Measurements from ENCODE around the gene TDO2. TPM values are rescaled to one million over a fixed set of nuclear protein-coding genes. Genes with fewer than 3 reads are reported as not detected.

The TDO2 gene
- total and polyA plus RNA-seq, 2 of the 4 experiments (the other 2 are of a cell fraction), result 0.09 to 0.18 TPM

DNA sequence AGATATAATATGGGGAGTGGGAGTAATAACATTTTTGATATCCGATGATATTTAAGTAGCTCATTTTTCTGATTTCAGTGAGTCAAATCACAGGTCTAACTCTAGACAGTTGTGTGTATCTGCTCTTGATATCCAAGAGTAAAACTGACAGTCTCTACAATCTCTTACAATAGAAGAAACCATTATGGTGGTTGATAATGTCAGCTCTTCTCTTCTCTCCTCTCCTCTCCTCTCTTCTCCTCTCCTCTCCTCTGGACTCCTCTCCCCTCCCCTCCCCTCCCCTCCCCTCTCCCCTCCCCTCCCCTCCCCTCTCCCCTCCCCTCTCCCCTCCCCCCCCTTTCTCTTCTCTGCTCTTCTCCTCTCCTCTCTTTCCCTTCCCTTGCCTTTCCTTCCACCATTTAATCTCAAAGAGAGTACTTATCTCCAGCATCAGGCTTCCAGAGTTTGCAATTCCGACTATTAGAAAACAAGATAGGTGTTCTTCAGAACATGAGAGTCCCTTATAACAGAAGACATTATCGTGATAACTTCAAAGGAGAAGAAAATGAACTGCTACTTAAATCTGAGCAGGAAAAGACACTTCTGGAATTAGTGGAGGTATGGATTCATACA lies 6.2 kb downstream of the TDO2 start:
- no peaks in the 10 kb centered on the region for H4K20me1 ChIP-seq (ENCODE audit: insufficient read depth, low read length)
- H3K56ac ChIP-seq (ENCODE audit: extremely low read depth, insufficient read depth, low read length), result no peak overlapping the region
- WGBS, 2 experiments (ENCODE audit: extremely low coverage in 2 of 2, insufficient read length in 1 of 2), result no CpG with 5 or more reads among the region's 3 CpGs
- no peak overlapping the region for H3K9ac ChIP-seq (ENCODE audit: low read depth, low read length)
- H3K9me1 ChIP-seq (ENCODE audit: insufficient read depth, low read length), result no peaks in the 10 kb centered on the region
- POLR2A ChIA-PET (ENCODE audit: unreplicated experiment), result no interaction called here
- H3K4me2 ChIP-seq (ENCODE audit: low read depth, low read length), result no peak overlapping the region
- in situ Hi-C loops (cut with MboI; ENCODE audit: low sequenced_read_pairs), result no loop called here
- H3K4ac ChIP-seq (ENCODE audit: low read depth, low read length), result no peak overlapping the region
- H3K18ac ChIP-seq (ENCODE audit: low read depth, low read length), result no peak overlapping the region
- H3K23ac ChIP-seq (ENCODE audit: low read depth, low read length), result no peak overlapping the region
- no peak overlapping the region for H4K5ac ChIP-seq (ENCODE audit: low read depth, low read length)
- ATAC-seq (ENCODE audit: low read depth) (no peak), DNase-seq (no peak)
- H3K27ac ChIP-seq (ENCODE audit: insufficient read depth, low read length), result no peak overlapping the region
- H3K27me3 ChIP-seq (ENCODE audit: control insufficient read depth, insufficient read depth, low read length), result peaks cover 2% of the 10 kb centered on the region; the same call in 1 of the 2 replicates
- H2BK15ac ChIP-seq (ENCODE audit: low read depth, low read length), result no peak overlapping the region
- no TSS peak for BruUV-seq (replicated peaks)
- no peak overlapping the region for H4K8ac ChIP-seq (ENCODE audit: low read depth in 2 of 2, low read length in 2 of 2)
- H3K79me1 ChIP-seq (ENCODE audit: low read depth in 1 of 2, low read length in 2 of 2), result no peaks in the 10 kb centered on the region
- intact Hi-C loops (cut with micrococcal nuclease), result no loop called here
- TF ChIP-seq MAFK (IDR thresholded peaks at IDR 0.05; ENCODE audit: low read depth, low read length) (no peak), RFX5 (IDR thresholded peaks at IDR 0.05; ENCODE audit: low read depth, low read length) (no peak), SMC3 (IDR thresholded peaks at IDR 0.05; ENCODE audit: low read depth, low read length) (no peak), RCOR1 (IDR thresholded peaks at IDR 0.05; ENCODE audit: insufficient replicate concordance, low read length) (no peak), MXI1 (IDR thresholded peaks at IDR 0.05; ENCODE audit: borderline replicate concordance, low read depth, low read length) (no peak), RAD21 (IDR thresholded peaks at IDR 0.05; ENCODE audit: low read length) (no peak), MAZ (IDR thresholded peaks at IDR 0.05; ENCODE audit: borderline replicate concordance, low read depth, low read length) (no peak), BHLHE40 (IDR thresholded peaks at IDR 0.05; ENCODE audit: low read depth, low read length) (no peak), CHD1 (IDR thresholded peaks at IDR 0.05; ENCODE audit: low read depth, low read length) (no peak)
- TF ChIP-seq, protein P1, sequence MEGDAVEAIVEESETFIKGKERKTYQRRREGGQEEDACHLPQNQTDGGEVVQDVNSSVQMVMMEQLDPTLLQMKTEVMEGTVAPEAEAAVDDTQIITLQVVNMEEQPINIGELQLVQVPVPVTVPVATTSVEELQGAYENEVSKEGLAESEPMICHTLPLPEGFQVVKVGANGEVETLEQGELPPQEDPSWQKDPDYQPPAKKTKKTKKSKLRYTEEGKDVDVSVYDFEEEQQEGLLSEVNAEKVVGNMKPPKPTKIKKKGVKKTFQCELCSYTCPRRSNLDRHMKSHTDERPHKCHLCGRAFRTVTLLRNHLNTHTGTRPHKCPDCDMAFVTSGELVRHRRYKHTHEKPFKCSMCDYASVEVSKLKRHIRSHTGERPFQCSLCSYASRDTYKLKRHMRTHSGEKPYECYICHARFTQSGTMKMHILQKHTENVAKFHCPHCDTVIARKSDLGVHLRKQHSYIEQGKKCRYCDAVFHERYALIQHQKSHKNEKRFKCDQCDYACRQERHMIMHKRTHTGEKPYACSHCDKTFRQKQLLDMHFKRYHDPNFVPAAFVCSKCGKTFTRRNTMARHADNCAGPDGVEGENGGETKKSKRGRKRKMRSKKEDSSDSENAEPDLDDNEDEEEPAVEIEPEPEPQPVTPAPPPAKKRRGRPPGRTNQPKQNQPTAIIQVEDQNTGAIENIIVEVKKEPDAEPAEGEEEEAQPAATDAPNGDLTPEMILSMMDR (conservative IDR thresholded peaks at IDR 0.05; ENCODE audit: low read depth, low read length), result no peak
- TF ChIP-seq, protein P2, sequence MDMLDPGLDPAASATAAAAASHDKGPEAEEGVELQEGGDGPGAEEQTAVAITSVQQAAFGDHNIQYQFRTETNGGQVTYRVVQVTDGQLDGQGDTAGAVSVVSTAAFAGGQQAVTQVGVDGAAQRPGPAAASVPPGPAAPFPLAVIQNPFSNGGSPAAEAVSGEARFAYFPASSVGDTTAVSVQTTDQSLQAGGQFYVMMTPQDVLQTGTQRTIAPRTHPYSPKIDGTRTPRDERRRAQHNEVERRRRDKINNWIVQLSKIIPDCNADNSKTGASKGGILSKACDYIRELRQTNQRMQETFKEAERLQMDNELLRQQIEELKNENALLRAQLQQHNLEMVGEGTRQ (IDR thresholded peaks at IDR 0.05; ENCODE audit: low read depth, low read length), result no peak
- H3K4me3 ChIP-seq (ENCODE audit: insufficient read depth, low read depth, low read length), result no peak overlapping the region
- H3K9me3 ChIP-seq (ENCODE audit: control insufficient read depth, insufficient read depth, low read length), result no peaks in the 10 kb centered on the region
- no peak overlapping the region for H2AK5ac ChIP-seq (ENCODE audit: low read depth, low read length)
- H2BK20ac ChIP-seq (ENCODE audit: low read depth, low read length), result no peak overlapping the region
- H2BK5ac ChIP-seq (ENCODE audit: low read depth, low read length, poor library complexity, severe bottlenecking), result no peak overlapping the region
- H3K4me1 ChIP-seq (ENCODE audit: control insufficient read depth, insufficient read depth, low read length), result peaks cover 2% of the 10 kb centered on the region; the same call in 1 of the 2 replicates
- H2BK120ac ChIP-seq (ENCODE audit: low read depth, low read length), result no peak overlapping the region
- no peak overlapping the region for H2AK9ac ChIP-seq (replicated peaks; ENCODE audit: low read depth, low read length, poor library complexity)
- H2AFZ ChIP-seq (replicated peaks; ENCODE audit: low read length, poor library complexity), result no peak overlapping the region
- no peaks in the 10 kb centered on the region for H3K36me3 ChIP-seq (ENCODE audit: control insufficient read depth, insufficient read depth, low read length)
- CTCF ChIA-PET, result interaction anchor here (0.5 kb wide), 1 partner anchor 435 kb away, joined by 4 read pairs; no protein-coding TSS in a partner anchor
- no peak overlapping the region for H4K91ac ChIP-seq (ENCODE audit: insufficient read depth, low read depth, low read length)
- no peak overlapping the region for H3K14ac ChIP-seq (replicated peaks; ENCODE audit: low read depth, low read length)
- dilution Hi-C loops (cut with HindIII; ENCODE audit: low sequenced_read_pairs, unreplicated experiment), result no loop called here

Measured in IMR-90 (cell line).